LHCN-M2 (cell line): Measurements from ENCODE around the gene MYCBPAP. TPM values are rescaled to one million over a fixed set of nuclear protein-coding genes. Genes with fewer than 3 reads are reported as not detected.
A peak's percentile ranks its signal among the peaks of the same experiment; 100 is the strongest.

Experiments used
- DNase-seq: peaks from one replicate; pipeline ENCODE4 v3.0.0-alpha.2; 2012; ENCODE audit warnings: low read depth
- total RNA-seq: library from RNA; depleted of rRNA; stranded (reverse); fragments of >200 nt; gene quantifications from 2 replicates; pipeline ENCODE4 v1.2.3, GENCODE V29; 2014

MYCBPAP gene
- total RNA-seq, 1 experiment from 2014 or later, result 0.34 TPM

DNA sequence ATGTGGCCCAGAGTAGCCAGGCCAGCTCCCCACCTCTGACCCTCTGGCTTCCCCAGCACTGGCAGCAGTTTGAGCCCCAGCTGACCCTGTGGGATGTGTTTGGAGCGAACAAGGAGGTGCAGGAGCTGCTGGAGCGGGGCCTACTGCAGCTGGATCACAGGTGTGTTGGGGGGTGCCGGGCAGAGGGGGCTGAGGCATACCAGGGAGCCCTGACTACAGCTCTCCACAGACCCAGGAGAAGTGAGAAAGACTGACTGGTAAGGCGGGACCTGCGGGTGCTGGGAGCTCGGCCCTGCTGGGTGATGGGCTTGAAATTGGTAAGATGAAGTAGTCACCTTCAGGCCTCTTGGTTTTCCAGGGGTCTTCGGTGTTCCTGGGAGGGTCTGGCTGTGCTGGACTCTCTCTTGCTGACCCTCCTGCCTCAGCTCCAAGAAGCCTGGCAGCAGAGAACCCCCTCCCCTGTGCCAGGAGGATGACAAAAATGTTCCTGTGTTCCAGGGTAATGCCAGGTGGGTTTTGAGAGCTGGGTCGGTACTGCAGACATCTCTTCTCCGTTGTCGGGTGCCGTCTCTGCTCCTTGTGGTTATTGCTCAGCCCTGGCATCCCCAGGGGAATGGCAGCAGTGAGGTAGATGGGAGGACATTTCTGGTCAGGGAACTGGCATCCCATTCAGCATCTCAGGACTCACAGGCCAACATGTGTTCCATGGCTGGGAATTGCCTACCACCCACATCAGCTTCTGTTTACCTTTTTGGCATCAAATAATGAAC lies 23.7 kb upstream of the MYCBPAP start:
- DNase-seq, result no peak

DNA sequence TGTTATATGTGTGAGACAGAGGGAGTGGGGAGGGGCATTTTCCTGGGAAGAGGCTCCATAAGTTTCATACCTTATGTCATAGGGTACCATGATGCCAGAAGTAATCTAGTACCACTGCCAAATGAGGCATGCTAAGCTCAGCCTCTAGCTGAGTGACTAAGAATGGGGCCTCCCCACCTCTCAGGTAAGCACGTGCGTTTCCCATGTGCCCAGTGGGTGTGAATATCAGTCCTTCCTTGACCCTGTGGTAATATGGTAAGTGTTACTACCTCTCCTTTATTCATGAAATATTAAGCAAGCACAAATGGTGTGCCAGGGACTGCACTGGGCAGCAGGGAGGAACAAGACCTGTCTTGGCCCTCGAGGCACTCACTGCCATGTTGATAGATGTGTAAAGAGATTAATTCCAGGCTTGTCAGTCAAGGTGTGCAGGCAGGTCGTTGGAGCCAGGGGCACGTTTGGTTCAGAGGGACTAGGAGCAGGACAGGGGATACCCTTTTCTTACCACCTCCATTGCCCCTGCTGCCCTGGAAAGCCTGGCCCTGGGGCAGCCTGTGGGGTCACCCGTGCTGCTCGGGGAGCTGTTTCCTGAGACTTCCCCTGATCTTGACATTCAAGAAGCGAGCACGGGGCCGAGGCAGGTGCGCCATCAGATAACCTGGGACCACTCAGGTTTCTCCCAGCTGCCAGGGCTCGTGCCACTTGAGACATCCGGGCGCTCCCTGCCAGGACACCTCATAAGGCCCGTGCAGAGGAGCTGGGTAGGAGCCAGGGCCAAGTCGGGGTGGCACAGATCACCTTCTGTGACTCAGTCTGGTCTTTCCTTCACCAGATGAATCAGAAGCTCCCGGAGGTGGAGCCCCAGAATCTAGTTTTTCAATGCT lies 20.8 kb upstream of the MYCBPAP start:
- no peak for DNase-seq

DNA sequence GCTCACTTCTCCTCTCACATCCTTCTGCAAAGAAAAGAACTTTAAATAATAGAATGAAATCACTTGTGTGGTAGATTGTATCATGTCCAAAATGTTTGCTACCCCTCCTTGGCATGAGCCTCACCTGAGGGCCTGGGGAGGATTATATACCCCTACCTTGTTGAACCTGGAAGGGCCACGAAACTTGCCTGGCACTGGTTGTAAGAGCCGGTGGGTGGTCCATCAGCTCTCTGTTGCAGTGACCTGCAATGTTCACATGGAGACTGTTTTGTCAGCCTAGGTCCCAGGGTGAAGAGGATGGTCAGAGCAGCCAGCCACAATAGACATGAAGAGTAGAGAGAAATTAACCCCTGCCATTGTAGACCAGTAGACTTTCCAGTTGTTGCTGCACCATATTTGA lies 19.4 kb upstream of the MYCBPAP start:
- DNase-seq, result no peak

DNA sequence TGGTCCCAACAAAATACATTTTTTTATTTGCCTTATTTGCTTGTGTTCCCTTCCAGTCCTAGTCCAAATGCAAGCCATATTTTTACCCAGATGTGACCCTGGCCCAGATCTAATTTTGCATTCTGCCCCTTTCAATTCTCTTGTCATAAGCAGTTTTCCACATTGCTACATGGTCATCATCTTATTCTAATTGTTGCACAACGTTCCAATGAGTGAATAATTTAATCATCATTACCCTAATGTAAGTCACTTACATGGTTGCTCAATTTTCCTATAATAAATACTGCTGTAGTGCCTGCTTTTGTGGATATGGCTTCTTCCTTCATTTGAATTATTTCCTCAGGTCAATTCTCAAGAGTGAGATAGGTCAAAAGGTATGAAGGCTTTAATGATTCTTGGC lies 16.7 kb upstream of the MYCBPAP start:
- no peak for DNase-seq

DNA sequence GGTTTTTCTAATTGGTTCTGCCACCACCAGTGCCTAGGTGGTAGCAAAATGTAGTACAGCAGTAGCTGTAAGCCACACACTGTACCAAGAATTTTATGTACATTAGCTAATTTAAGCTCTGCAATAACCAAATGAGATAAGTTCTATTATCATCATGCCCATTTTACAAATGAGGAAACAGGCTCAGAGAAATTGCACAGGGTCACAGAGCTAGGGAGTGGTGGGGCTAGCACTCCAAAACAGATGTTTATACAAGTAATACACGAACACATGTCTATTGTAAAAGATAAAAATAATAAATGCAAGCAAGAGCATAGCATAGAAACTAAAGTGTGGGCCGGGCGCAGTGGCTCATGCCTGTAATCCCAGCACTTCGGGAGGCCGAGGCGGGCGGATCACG lies 16.0 kb upstream of the MYCBPAP start:
- no peak for DNase-seq

DNA sequence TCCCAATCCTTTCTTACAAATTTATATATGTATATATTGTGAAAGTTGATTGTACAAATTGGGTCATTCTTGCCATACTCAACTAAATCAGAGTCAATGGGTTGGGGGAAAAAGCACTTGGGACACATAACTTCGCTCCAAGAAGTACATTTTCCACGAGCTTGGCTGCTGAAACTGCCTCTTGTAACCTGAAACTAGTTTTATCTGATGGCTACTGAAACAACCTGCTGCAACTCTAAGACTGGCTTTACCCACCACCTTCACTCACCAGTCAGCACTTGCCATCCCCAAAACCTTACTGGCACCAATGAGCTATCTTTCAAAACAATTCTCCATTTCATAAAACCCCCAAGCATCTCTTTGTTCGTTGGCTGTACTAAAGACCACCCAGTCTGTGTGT lies 14.5 kb upstream of the MYCBPAP start:
- DNase-seq, result no peak

DNA sequence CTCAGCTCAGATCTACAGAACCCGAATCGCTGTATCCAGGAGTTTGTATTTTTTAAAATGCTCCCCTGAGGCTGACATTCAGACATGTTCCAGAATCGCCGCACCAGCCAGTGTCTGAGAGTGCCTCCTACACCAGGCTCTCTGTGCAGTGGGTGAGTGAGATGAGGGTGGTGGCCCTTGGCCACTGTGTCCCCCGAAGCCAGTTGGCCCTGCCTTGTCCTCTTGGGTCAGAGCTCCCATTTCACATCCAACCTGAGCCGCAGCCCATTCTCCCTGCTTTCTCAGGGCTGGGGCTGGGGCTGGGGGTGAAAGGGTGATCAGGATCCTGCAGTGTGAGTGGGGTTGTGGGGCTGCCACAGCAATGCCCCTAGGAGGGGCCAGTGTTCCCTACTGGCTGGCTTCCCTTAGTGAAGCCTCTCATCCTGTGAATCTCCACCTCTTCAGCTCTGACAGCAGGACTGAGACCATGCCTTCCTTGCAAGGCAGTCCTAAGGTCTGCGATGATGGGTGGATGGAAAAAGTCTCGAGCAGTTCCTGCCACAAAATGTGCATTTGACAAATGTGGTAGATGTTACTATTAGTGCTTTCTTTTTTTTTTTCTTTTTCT lies 12.9 kb upstream of the MYCBPAP start:
- DNase-seq, result no peak

DNA sequence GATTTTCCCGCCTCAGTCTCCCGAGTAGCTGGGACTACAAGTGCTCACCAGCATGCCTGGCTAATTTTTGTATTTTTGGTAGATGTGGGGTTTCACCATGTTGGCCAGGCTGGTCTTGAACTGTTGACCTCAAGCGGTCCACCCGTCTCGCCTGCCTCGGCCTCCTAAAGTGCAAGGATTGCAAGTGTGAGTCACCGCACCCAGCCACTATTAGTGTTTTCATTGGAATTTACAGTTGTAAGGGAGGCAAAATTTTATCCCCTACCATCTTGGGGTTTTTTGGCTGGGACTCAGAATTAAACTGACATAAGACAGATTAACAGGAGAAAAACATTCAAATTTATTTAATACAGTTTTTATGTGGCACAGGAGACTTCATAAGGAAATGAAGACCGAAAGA lies 12.3 kb upstream of the MYCBPAP start:
- DNase-seq, result no peak

DNA sequence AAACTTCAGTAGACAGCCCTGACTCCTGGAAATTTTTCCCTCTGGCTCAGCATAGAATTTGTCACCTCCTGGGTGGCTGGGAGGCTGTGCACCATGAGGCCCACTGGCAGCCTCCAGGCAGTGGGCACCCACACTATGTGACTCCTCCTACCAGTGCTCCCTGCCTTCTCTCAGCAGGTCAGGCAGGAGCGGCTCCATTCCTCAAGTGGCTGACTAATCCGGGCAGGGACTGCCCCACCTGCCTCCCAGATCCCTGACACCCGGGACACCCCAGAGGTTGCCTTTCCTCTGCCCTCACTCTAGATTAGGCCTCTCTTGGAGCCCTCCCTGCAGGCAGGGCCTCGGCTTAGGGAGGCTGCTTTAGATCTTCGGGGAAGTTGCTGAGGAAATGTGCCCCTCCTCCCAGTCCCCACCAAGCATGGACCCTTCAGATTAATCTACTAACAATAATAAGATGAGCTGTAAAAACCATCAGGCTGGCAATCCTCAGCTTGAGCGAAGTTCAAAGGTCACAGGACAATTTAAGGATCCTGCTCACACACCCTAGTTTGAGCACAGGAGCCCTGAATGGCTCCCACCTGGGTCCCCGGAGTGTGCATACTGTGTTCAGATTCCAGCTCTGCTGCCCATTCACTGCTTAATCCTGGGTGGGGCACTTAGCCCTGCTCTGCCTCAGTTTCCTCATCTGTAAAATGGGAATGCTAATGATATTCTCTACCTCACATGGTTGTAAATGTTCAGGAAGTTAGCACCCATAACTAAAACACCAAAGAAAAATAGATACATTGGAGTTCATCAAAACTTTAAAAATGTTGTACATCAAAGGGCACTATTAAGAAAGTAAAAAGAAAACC lies 10.0 kb upstream of the MYCBPAP start:
- no peak for DNase-seq

DNA sequence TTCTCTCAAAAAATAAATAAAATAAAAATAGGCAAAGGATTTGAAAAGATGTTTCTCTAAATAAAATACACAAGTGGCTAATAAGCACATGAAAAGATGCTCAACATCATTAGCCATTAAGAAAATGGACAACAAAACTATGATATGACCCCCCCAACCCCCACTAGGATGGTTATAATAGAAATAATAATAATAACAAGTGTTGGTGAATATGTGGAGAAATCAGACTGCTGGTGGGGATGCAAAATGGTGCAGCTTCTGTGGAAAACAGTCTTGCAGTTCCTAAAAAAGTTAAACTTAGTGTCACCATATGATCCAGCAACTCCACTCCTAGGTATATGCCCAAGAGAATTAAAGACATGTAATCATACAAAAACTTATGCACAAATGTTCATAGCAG lies 9.0 kb upstream of the MYCBPAP start:
- DNase-seq, result no peak

DNA sequence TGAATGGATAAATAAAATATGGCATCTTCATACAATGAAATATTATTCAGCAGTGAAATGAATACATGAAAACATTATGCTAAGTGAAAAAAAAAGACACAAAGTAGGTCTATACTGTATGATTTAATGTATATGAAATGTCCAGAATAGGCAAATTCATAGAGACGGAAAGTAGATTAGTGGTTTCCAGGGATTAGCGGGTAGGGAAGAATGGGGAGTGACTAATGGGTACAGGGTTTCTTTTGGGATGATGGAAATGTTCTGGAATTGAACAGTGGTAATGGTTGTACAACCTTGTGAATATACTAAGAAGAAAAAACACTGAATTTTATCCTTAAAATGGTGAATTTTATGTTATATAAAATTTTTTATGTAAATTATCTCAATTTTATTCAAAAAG lies 8.5 kb upstream of the MYCBPAP start:
- DNase-seq, result no peak

DNA sequence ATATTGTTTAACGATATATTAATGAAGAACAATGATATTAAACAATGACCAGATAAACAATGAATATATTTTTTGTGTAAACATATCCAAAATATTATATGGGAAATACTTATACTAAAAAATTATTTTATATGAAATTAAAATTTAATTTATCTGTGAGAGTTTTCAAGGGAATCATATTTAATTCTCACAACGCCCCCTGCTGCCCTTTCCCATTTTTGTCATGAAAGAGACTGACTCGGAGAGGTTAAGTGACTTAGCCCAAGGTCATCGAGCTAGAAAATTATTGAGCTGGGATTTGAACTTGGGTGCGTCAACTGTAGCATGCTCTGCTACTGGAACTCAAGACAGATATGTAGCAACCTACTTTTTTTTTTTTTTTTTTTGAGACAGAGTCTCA lies 7.2 kb upstream of the MYCBPAP start:
- peak; percentile 50 for DNase-seq

DNA sequence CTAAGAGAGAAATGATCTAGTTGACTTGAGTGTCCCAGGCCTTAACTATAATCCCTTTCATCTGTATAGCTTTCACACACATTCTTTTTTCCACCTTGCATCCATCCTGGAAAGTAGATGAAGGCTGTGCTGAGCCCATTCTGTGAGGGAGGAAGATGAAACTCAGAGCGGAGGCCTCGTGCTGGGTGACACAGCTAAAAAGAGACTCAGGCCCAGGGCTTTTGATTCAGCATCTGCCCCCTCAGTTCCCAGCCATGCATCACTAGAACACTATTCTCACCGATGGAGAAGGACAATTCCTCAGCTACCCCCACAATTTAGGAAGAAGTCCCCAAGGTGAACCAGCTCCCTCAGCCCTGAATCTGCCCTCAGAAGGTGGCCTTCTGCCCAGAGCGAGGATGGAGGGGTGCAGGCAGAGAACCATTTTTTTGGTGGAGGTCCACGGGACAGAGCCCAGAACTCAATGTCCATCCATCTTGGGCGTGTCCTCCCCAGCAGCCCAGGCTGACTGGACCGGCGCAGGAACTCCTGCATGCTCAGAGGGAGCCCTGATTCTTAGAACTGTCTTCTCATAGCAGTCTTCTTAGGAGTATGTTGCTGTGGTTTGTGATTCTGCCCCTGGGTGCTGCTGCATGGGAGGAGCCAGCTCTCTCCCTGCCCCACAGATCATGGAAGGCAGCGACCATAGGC lies 5.8 kb upstream of the MYCBPAP start:
- no peak for DNase-seq

DNA sequence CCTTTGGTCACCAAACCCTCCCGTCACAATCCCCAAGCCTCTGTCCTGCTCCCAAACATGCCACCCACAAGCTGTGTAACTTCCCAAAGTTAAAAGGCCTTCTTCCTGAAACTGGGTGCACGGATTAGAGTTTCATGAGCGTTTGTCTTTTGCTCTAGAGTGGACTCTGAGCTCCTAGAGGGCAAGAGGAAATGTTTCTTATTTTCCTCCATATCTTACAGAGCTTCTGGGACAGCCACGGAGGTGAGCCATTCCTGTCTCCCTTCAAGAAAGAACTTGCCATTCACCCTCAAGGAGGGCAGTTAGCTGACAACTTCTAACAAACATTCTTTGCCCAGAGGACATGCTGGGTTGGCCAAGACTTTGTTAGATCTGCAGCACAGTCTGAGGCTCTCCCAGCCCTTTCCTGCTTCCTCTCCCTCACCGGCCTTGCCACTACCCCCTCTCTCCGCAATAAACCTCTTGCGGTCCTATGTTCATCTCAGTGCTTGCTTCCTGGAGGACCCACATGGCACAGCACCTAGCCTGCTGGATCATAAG lies 2.6 kb upstream of the MYCBPAP start:
- no peak for DNase-seq

DNA sequence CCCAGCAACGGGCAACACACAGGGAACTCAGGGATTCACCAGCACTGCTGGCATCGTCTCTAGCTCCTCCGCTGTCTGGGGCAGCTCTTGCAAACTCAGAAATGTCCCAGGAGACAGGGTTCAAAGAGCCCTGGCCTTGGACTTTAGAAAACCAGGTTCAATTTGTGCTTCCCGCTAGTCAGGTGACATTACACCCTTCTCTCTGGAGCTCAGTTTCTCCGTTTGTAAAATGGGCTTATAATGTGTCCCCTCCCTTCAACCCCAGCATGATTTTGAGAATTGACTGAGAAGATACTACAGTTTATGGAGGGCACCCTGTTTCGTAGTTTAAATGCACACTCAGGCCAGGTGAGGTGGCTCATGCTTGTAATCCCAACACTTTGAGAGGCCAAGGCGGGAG lies 1.9 kb upstream of the MYCBPAP start:
- DNase-seq, result no peak

DNA sequence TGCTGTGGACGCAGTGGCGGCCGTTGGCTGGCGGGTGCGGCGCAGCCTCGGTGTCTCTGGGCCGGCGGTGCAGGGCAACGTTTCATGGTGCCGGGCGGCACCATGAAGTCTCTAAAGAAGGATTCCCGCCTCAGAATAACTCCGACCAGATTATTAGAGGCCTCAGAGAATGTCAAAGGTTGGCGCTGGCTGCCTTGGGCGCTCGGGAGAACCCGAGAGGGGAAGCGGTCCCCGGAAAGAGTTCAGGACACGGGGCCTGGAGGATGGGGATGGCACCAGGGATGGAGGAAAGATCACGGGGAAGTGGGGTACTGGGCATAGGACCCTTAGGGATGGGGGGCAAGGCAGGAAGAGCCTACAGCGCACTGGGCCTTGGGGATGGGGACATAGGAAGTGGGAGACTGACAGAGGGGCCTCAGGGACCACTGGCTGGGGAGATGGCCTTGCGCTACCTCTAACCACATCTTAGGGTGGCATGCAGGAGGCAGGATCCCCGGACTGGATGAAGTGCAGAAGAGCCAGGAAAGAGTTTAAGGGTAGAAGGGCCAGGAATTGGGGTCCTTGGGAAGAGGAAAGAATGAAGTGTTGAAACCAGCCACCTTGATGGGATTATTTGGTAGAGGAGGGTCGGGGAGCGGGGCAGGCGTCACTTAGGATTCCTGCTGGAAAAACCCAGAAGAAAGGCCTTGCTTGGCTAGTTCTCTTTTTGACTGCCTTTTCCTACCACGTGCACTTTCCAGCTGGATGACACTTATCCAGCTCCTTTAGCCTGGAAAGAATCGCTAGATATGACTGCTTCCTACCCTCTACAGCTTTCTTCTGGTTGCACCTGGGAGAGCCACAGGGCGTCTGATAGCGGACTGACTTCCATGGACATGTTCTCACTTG lies 578 bp downstream of the MYCBPAP start:
- no peak for DNase-seq

DNA sequence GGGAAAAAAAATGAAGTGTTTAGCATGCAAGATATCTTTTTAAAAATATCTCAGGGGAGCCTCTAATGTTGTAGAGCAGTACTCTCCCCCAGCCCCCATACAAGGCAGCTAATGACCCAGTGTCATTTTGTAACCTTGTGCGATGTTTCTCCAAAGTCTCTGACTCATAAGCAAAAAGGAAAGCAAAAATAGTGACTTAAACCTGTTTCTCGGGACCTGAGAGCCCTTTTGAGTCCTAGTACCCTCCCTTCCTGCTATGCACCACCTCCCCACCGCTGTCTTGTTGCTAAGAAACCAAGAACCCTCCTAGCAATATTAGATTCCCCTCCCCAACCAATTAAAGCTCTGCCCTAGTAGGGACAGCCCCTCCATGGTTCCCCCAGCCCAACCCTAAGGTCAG lies 2.8 kb downstream of the MYCBPAP start:
- DNase-seq, result no peak

DNA sequence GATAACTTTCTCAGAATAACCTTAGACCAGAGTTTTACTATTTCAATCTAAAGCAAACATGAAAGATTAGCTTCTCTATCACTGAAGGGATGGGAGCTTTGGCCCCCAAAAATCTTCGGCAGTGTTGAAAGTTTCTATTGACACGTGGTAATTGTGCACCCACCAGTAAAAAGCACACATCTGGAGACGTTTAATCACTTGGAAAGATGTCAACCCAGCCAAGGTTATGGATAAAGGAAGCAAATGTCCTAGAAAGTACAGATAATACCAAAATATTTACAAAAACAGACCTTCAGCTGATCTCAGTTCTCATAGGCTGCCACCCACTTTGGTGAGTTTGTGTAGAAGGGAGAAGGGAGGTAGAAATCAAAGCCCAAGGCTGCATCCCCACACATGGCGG lies 5.3 kb downstream of the MYCBPAP start:
- DNase-seq, result no peak

DNA sequence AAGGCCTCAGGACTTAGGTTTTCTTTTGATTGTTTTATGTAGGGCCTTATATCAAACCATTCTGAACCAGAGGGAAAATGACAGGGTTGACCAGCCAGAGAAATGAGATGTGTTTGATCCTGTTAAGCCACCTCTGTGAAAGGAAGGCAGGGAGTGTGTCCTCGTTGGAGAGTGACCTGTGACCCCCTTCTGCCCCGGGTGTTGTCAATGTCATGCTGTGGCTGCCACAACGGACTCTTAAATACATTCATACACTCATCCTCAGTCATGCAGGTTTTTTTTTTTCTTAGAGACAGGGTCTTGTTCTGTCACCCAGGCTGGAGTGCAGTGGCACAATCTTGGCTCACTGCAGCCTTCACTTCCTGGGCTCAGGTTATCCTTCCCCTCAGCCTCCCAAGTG lies 6.1 kb downstream of the MYCBPAP start:
- no peak for DNase-seq
